Activated naive CD4-positive, alpha-beta T cell treated with anti-CD3 and anti-CD28 coated beads, Interleukin-2, amount 50 U/mL, for 24 hours (primary cell): Measurements from ENCODE around the gene CHTF18.
"Not testable (repeated sequence)": the region's sequence is repeated elsewhere in the genome, so short reads cannot be mapped to it uniquely, and the experiment has no call there.

Experiments
- H3K27ac Mint-ChIP-seq: one replicate; pipeline ENCODE4 v1.8.0; 2021; ENCODE audit warnings: mild to moderate bottlenecking, mixed read lengths
- H3K27me3 Mint-ChIP-seq: one replicate; pipeline ENCODE4 v1.8.0; 2021; ENCODE audit warnings: mixed read lengths
- H3K36me3 Mint-ChIP-seq: one replicate; pipeline ENCODE4 v1.8.0; 2021; ENCODE audit warnings: mixed read lengths
- H3K4me1 Mint-ChIP-seq: one replicate; pipeline ENCODE4 v1.8.0; 2021; ENCODE audit warnings: mixed read lengths
- H3K4me3 Mint-ChIP-seq: one replicate; pipeline ENCODE4 v1.8.0; 2021; ENCODE audit warnings: mild to moderate bottlenecking, mixed read lengths
- H3K9me3 Mint-ChIP-seq: one replicate; pipeline ENCODE4 v1.8.0; 2021; ENCODE audit warnings: mixed read lengths

Gene CHTF18

DNA sequence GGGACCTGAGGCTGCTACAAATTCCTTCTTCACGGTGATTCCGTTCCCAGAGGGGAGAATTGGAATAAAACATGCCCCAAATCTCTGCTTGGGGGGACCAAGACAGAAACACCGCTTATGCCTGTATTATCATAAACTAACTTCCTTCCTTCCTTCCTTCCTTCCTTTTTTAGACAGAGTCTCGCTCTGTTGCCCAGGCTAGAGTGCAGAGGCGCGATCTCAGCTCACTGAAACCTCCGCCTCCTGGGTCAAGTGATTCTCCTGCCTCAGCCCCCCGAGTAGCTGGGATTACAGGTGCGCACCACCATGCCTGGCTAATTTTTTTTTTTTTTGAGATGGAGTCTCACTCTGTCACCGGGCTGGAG, 31.6 kb downstream of the CHTF18 start:
- not testable (repeated sequence) for H3K9me3 Mint-ChIP-seq, H3K4me3 Mint-ChIP-seq, H3K27me3 Mint-ChIP-seq, H3K36me3 Mint-ChIP-seq, H3K27ac Mint-ChIP-seq, H3K4me1 Mint-ChIP-seq

GRCh38 chr16:820748-821147, 32.3 kb downstream of the CHTF18 start:
- H3K27ac Mint-ChIP-seq: no peak overlapping the region
- H3K4me1 Mint-ChIP-seq: peaks cover 9% of the 10 kb centered on the region

DNA sequence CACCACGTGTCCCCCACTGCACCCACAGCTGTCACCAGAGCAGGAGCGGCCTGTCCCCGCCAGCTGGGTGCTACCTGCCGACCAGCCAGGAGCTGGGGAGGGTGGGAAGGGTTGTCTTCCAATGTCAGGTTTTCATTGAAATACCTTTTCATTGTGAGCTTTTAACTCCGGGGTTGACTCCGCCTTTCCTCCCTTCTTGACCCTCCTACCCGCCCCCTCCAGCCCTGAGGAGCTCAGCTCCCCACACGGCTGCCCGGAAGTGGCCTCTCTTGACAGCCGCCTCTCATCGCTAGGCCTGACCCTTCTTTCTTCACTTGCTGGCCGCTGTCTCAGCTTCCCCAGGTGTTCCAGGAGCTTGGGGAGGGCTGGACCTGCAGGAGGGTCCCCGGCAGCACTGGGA, 33.3 kb downstream of the CHTF18 start:
- no peaks in the 10 kb centered on the region for H3K36me3 Mint-ChIP-seq
- peaks cover 9% of the 10 kb centered on the region for H3K4me1 Mint-ChIP-seq
- no peaks in the 10 kb centered on the region for H3K9me3 Mint-ChIP-seq
- H3K27ac Mint-ChIP-seq: no peak overlapping the region
- peaks cover 9% of the 10 kb centered on the region for H3K27me3 Mint-ChIP-seq
- H3K4me3 Mint-ChIP-seq: no peak overlapping the region

More at GRCh38 chr16:820748-821147, 32.3 kb downstream of the CHTF18 start:
- no peaks in the 10 kb centered on the region for H3K9me3 Mint-ChIP-seq
- H3K4me3 Mint-ChIP-seq: no peak overlapping the region
- H3K36me3 Mint-ChIP-seq: no peaks in the 10 kb centered on the region
- peaks cover 8% of the 10 kb centered on the region for H3K27me3 Mint-ChIP-seq

- Mint-ChIP-seq H3K4me1 (peaks cover 9% of the 10 kb centered on the region), H3K27ac (no peak overlapping the region), H3K36me3 (no peaks in the 10 kb centered on the region), H3K9me3 (no peaks in the 10 kb centered on the region), H3K27me3 (peaks cover 9% of the 10 kb centered on the region), H3K4me3 (no peak overlapping the region)
These were observed 33.9 kb downstream of the CHTF18 start for GRCh38 chr16:822174-822908.

DNA sequence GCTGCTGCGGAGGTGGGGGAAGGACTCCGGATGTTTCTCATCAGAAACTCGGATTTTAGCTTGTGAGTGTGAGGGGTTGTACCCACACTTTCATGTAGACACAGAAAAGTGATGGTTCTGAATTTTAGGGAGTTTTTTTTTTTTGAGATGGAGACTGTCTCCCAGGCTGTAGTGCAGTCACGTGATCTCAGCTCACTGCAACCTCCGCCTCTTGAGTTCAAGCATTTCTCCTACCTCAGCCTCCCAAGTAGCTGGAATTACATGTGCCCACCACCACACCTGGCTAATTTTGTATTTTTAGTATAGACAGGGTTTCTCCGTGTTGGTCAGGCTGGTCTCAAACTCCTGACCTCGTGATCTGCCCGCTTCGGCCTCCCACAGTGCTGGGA, 34.5 kb downstream of the CHTF18 start:
- Mint-ChIP-seq H3K27me3 (peaks cover 9% of the 10 kb centered on the region), H3K4me3 (no peak overlapping the region), H3K27ac (no peak overlapping the region), H3K9me3 (no peaks in the 10 kb centered on the region), H3K4me1 (peaks cover 9% of the 10 kb centered on the region), H3K36me3 (no peaks in the 10 kb centered on the region)

GRCh38 chr16:824194-824593, 35.8 kb downstream of the CHTF18 start:
- Mint-ChIP-seq H3K9me3 (no peaks in the 10 kb centered on the region), H3K27ac (no peak overlapping the region), H3K36me3 (no peaks in the 10 kb centered on the region), H3K27me3 (peaks cover 9% of the 10 kb centered on the region), H3K4me3 (no peak overlapping the region), H3K4me1 (peaks cover 9% of the 10 kb centered on the region)

DNA sequence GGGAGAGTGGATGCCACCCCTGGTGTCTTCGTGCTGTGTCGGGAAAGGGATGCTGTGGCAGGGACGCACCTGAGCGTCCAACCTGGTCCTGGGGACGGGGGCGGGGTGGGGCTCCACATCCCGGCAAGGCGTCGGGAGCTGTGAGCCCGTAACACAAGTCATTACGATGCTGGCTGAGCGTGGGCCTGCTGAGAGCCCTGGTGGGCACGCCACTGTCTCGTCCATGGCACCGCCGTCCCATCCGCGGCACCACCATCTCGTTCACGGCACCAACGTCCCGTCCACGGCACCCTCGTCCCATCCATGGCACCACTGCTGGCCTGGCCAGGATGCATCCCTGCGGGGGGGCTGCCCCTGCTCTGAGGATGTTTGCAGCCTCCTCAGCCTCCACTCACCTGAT, 36.2 kb downstream of the CHTF18 start:
- H3K36me3 Mint-ChIP-seq: no peaks in the 10 kb centered on the region
- H3K4me3 Mint-ChIP-seq: no peak overlapping the region
- H3K27ac Mint-ChIP-seq: no peak overlapping the region
- peaks cover 5% of the 10 kb centered on the region for H3K4me1 Mint-ChIP-seq
- peaks cover 10% of the 10 kb centered on the region for H3K27me3 Mint-ChIP-seq
- H3K9me3 Mint-ChIP-seq: no peaks in the 10 kb centered on the region

DNA sequence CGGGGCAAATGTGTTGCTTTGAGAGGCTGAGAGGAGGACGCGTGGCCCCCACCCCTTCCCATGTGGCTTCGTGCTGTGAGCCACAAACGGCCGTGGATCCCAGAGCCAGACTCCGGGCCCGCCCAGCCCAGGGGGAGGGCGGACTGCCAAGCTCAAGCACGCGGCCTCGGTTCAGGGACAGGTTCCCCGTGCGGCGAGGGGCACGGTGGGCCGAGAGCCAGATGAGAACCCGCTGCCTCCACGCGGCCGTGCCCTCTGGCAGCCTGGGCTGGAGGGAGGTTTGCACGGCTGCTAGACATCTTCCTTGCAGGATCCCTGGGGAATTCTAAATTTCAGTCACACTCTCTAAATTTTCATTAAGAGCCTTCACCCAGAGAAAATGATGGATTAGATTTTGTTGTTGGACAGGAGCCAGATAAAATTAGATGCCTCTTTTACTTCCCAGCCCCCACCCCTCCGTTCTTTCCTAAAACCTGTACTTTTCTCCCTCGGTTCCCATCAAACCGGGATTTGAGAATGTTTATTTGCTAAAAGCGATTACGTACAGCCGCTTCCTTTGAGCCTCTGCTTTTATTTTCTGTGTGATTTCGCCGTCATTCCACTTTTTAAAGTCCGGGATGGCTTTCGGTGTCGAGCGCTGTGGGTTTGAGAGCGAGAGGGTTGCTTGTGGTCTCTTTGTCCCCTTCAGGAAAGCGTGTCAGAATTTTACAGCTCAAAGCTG, 37.1 kb downstream of the CHTF18 start:
- H3K9me3 Mint-ChIP-seq: no peaks in the 10 kb centered on the region
- no peak overlapping the region for H3K4me3 Mint-ChIP-seq
- no peaks in the 10 kb centered on the region for H3K36me3 Mint-ChIP-seq
- no peak overlapping the region for H3K27ac Mint-ChIP-seq
- peaks cover 14% of the 10 kb centered on the region for H3K27me3 Mint-ChIP-seq
- no peaks in the 10 kb centered on the region for H3K4me1 Mint-ChIP-seq

GRCh38 chr16:827513-827912, 39.1 kb downstream of the CHTF18 start:
- Mint-ChIP-seq H3K27me3 (peaks cover 8% of the 10 kb centered on the region), H3K36me3 (no peaks in the 10 kb centered on the region), H3K4me1 (no peaks in the 10 kb centered on the region), H3K9me3 (no peaks in the 10 kb centered on the region), H3K4me3 (no peak overlapping the region), H3K27ac (no peak overlapping the region)

- Mint-ChIP-seq H3K27ac (no peak overlapping the region), H3K36me3 (no peaks in the 10 kb centered on the region), H3K4me1 (no peaks in the 10 kb centered on the region), H3K4me3 (no peak overlapping the region), H3K9me3 (no peaks in the 10 kb centered on the region), H3K27me3 (peaks cover 8% of the 10 kb centered on the region)
These were observed 40.5 kb downstream of the CHTF18 start for GRCh38 chr16:828891-829290.

DNA sequence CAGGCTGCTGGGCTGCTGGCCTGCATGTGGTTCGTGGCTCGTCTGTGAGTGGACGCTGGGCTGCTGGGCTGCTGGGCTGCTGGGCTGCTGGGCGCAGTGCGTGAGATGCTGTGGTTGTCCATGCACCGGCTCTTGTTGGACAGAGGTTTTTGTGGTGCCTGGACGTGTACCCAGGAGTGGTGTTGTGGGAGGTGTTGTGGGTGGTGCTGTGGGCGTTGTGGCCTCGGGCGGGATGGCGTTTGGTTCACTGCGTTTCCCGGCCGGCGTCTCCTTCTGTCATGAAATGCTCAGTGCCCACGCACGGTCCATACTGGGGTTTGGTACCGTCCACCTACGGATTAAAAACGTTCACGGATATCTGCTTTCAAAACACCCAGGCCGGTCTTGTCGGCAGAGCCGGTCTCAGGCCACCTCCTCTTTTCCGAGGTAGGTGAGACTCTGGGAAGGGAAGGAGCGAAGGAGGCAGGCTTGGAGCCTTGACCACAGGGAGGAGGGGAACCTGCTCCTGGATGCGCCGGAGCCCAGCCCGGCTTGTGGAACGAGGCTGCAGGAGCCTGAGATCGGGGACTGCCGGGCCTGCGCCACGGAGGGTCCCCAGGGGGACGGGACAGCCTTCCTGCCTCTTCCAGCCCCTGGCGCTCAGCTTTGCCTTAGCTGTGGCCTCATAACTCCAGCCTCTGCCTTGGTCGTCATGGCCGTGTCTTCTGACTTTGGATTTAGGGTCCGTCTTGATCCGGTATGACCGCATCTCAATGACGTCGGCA, 41.9 kb downstream of the CHTF18 start:
- Mint-ChIP-seq H3K4me3 (no peak overlapping the region), H3K27me3 (peaks cover 7% of the 10 kb centered on the region), H3K27ac (no peak overlapping the region), H3K36me3 (no peaks in the 10 kb centered on the region), H3K9me3 (no peaks in the 10 kb centered on the region), H3K4me1 (no peaks in the 10 kb centered on the region)

DNA sequence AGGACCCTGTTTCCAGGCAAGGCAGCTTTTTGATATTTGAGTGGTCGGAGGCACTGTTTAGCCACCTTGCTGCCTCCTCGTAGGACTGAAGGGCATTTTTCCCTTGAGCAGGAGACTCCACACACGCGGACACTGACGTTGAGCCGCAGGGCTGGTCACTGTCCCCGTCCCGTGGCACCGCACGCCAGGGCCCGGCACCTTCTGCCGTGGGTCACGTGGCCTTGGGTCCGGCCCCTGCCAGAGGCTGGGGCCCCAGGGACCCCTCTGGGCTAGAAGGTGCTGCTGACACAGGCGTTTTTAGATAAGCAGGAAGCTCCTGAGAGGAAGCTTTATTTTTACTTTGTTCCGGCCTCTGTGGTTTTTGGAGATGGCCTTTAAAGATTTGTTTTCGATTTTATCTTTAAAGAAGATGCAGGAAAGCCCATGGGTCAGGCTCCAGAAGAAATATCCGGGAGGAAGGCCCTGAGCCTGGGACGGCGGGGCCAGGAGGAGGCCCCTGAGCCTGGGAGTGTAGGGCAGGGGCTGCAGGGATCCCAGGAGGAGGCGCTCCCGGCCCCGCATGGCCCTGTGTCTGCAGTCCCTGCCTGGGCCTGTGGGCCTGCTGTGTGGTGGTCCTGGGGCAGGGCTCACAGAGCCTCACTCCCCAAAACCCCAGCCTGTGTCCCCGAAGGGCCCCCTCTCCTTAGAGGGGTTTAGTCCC, 42.6 kb downstream of the CHTF18 start:
- H3K4me3 Mint-ChIP-seq: no peak overlapping the region
- no peaks in the 10 kb centered on the region for H3K4me1 Mint-ChIP-seq
- peaks cover 5% of the 10 kb centered on the region for H3K27me3 Mint-ChIP-seq
- H3K36me3 Mint-ChIP-seq: no peaks in the 10 kb centered on the region
- H3K27ac Mint-ChIP-seq: no peak overlapping the region
- no peaks in the 10 kb centered on the region for H3K9me3 Mint-ChIP-seq

DNA sequence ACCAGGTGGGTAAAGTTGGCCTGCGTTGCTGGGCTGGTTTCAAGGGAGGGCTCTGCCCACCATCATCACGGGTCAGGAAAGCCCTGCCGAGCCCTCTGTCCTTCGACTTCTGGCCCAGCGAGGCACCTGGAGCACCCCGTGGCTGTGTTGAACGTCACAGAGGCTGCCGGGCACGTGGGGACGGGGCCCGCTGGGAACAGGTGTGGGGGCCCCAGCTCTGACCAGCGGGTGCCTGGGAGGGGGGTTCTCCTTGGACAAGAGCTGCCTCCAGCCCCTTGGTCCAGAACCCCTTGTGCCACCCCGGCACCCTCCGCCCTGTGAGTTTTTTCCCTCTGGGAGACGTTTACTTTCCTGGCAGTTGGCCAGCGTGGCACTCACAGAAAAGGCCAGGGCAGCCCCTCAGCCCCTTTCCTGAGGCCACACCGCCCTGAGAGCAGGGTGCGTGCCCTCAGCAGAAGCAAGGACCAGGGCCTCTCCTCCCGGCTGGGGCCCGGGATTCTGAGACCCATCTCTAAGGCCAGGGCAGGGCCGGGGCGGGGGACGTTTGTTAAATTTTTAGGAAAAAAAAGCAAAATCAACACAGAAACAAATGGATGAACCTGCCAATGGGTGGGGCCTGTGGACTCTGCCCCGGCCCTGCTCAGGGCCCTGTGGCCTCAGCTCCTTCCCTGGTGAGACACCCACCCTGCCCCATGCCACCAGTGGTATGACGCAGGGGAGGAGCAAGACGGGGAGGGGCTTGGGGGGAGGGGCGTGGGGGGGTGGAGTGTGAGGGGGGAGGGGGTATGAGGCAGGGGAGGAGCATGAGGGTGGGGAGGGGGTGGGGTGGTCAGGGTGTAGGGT, 43.4 kb downstream of the CHTF18 start:
- Mint-ChIP-seq H3K4me3 (no peak overlapping the region), H3K27ac (no peak overlapping the region), H3K4me1 (no peaks in the 10 kb centered on the region), H3K27me3 (peaks cover 5% of the 10 kb centered on the region), H3K36me3 (no peaks in the 10 kb centered on the region), H3K9me3 (no peaks in the 10 kb centered on the region)

DNA sequence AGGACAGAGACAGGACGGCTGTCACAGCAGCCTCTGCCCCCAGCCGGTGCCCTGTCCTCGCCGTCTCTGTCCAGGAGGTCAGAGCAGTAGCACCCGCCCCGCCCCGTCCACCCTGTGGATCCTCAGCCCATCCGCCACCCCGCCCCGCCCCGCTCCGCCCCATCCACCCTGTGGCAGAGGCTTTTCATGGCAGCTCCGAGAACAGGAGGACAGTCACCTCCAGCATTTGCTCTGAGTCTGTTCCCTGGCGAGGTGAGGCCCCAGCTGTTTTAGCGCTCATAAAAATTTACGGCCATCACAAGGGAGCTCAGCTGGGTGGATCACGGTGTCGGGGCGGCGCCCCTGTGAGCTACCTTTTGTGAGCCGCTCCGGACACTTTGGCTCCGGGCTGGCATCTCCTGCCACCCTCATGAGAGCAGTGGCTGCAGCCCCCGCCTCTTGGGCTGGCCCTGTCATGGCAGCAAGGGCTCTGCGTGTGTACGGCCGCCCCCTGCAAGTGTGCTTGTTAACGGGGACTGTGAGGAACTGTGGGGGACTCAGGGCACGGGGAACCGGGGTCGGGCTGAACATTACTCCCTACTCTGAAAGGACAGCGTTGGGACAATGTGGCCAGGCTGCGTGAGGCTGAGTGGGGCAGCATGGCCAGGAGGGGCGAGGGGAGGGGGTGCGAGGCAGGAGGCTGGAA, 44.4 kb downstream of the CHTF18 start:
- Mint-ChIP-seq H3K9me3 (no peaks in the 10 kb centered on the region), H3K4me1 (no peaks in the 10 kb centered on the region), H3K27me3 (peaks cover 5% of the 10 kb centered on the region), H3K36me3 (no peaks in the 10 kb centered on the region), H3K4me3 (no peak overlapping the region), H3K27ac (no peak overlapping the region)
